GM19372 (cell line): ENCODE measurements around the gene UBE2G1.
"Not testable (repeated sequence)": the region's sequence is repeated elsewhere in the genome, so short reads cannot be mapped to it uniquely, and the experiment has no call there.

Experiments used
- ATAC-seq: cut with Tn5 transposase; IDR thresholded peaks from one replicate; pipeline ENCODE4 v1.9.1; 2021; ENCODE audit warnings: mild to moderate bottlenecking, low read depth, moderate library complexity; ENCODE audit not compliant: unreplicated experiment

UBE2G1 gene

DNA sequence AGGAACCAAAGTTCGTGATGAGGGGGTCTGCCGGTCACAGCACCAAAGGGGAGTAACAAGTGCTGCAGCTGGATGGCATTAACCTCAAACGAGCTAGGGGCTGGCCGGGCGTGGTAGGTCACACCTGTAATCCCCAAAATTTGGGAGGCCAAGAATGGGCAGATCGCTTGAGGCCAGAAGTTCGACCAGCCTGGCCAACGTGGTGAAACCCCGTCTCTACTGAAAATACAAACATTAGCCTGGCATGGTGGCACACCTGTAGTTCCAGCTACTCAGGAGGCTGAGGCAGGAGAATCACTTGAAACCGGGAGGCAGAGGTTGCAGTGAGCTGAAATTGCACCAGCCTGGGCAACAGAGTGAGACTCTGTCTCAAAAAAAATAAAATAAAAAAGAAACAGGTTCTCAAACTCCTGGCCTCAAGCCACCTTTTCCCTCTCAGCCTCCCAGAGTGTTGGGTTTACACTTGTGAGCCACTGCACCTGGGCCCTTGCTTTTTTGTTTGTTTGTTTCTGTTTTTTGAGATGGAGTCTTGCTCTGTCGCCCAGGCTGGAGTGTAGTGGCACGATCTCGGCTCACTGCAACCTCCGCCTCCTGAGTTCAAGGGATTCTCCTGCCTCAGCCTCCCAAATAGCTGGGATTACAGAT is 9.4 kb upstream of the UBE2G1 start:
- ATAC-seq, result not testable (repeated sequence)

DNA sequence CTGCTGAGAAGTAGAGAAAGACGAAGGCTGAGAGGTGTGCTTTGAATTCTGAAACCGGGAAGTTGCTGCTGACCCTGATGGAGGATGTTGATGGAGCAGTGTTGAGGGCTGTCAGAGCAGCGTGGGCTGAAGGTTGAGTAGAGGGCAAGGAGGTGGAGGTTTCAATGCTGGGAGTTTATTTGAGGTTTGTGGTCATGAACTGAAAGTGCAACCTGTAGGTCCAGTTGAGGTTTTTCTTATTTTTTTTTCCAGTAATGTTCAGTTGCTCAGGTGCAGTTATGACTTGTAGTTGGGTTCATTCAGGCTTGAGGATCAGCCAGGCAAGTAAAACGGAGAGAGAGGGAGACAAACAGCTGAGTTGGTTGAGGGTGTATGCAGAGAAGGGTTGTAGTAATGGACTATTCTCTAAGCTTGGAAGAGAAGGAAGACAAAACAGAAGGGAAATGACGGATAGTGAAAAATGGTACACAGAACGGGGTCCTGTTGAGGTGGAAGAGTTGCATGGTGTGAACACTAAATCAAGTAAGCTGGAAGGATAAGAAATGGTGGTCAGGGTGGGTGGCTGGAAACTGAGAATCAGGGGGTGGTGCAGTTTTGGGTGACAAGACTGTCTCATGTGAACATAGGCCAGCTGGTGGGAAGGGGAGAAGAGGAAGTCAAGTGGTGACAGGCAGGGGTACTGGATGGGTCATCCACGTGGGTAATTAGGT is 8.7 kb upstream of the UBE2G1 start:
- ATAC-seq, result peak; percentile 76

DNA sequence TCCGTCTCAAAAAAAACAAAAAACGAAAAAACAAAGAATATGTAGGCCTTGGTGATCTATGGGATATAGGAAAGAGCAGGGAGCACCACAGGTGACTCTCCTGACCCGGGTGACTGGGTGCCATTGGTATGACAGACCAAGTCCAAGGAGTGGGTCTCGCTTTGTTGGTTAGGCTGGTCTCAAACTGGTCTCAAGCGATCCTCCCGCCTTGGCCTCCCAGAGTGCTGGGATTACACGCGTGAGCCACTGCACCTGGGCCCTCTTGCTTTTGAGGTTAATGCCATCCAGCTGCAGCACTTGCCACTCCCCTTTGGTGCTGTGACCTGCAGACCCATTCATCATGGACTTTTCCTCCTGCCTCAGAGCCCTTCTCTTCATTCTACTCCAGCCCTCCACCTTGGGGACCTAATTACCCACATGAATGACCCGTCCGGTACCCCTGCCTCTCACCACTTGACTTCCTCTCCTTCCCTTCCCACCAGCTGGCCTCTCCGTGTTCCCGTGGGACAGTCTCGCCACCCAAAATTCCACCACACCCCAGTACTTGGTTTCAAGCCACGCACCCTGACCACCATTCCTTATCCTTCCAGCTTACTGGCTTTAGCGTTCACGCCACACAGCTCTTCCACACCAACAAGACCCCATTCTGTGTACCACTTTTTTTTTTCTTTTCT is 3.2 kb upstream of the UBE2G1 start:
- no peak for ATAC-seq

DNA sequence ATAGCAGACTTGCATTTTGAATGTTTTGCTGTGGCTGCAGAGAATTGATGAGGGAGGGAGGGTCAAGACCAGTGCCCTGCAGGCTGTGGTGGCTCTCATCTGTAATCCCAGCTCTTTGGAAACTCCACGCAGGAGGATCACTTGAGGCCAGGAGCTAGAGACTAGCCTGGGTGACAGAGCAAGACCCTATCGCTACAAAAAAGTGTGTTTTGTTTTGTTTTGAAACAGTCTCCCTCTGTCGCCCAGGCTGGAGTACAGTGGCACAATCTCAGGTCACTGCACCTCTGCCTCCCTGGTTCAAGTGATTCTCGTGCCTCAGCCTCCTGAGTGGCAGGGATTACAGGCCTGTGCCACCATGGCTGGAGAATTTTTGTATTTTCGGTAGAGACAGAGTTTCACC is 1.9 kb upstream of the UBE2G1 start:
- ATAC-seq, result no peak

DNA sequence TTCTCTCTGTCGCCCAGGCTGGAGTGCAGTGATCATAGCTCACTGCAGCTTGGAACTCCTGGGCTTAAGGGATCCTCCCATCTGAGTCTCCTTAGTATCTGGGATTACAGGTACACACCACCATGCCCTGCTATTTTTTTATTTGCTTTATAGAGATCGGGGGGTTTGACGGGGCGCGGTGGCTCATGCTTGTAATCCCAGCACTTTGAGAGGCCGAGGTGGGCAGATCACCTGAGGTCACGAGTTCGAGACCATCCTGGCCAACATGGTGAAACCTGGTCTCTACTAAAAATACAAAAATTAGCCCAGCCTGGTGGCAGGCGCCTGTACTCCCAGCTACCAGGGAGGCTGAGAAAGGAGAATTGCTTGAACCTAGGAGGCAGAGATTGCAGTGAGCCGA is 702 bp upstream of the UBE2G1 start:
- ATAC-seq, result not testable (repeated sequence)

DNA sequence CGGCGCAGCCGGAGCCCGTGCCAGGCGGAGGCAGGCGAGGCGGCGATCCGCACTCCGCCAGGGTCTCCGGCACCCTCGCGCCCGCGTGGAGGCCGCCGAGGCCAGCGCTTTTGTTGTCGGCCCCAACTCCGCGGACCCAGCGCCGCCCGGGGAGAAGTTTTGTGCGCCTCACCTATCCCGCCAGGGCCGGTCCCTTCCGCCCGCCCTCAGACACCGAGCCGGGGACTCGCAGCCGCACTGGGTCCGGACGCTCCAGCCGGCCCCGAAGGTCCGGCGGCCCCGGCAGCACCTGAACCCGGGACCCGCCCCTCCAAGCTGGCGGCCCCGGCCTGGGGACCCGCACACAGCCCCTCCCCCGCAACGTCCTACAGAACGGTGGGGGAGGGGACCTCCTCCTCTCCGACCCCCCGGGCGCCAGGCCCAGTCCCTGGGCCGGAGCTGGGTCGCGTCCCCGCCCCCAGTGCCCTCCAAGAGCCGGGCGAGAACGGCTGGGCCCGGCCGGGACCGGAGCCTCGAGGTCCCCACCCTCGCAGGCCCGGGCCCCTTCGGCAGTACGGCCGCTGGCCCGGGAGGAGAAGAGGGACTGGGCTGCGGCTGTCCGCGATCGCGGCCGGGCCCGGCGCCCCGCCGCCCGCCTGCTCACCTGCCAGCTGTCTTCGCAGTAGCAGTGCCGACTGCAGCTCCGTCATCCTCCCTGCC is 698 bp downstream of the UBE2G1 start:
- ATAC-seq, result peak; percentile 8

DNA sequence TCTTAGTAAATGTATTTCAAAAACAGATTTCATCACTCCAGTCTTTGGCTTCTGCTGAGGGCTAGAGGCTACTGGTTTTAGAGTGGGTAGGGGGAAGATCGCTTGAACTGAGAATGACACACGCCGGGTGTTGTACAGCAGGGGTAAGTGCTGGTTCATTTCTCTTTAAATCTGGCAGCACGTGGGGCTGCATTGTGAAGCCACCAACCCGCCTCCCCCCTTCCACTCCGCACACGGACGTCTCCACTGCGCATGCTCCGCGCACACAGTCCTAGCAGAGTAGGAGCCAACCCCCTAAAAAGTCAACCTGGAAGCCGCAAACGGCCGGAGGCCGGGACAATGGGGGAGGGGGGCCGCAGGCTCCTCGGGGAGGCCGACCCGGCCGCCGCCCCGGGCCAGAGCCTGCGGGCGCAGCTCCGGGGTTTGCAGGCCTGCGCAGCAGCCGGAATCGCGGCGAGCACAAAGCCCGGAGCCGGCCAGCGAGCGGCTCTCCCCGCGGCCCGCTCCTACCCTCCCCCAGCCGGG is 1.3 kb downstream of the UBE2G1 start:
- ATAC-seq, result peak; percentile 44

DNA sequence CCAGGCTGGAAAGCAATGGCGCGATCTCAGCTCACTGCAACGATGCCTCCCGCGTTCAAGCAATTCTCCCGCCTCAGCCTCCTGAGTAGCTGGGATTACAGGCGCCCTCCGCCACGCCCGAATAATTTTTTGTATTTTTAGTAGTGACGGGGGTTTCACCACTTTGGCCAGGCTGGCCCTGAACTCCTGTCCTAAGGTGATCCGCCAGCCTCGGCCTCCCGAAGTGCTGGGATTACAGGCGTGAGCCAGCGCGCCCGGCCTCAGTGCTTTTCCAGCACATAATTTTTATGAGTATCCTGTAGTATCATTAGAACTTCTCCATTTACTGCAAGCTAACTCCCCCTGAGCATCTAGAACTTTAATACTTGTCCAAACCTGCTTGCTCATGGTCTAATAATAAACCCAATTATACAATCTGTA is 1.8 kb downstream of the UBE2G1 start:
- ATAC-seq, result no peak

DNA sequence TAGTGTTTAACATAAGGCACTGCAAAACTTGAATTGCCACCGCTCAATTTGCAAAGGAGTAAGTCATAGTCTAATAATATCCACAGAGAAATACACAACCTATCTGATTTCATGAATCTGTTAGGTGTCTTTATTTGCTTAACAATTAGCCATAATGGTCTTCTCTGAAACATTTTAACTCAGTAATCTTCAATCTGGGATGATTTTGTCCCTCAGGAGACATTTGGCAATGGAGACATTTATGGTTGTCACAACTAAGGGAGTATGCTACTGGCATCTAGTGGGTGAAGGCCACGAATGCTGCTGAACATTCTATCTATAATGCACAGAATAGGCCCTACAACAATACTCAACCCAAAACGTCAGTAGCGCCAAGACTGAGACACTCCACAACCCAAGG is 4.3 kb downstream of the UBE2G1 start:
- no peak for ATAC-seq

DNA sequence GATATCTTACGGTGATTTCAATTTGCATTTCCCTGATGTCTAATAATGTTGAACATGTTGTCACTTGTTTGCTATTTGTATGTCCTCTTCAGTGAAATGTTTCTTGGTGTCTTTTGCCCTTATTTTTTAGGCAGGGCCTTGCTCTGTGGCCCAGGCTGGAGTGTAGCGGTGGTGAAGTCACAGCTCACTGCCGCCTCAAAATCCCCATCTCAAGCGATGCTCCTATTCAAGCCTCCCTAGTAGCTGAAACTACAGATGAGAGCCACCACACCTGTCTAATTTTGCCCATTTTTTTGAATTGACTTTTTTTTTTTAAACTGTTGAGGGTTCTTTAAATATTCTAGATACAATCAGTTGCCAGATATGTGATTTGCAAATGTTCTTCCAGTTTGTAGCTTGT is 8.3 kb downstream of the UBE2G1 start:
- no peak for ATAC-seq

DNA sequence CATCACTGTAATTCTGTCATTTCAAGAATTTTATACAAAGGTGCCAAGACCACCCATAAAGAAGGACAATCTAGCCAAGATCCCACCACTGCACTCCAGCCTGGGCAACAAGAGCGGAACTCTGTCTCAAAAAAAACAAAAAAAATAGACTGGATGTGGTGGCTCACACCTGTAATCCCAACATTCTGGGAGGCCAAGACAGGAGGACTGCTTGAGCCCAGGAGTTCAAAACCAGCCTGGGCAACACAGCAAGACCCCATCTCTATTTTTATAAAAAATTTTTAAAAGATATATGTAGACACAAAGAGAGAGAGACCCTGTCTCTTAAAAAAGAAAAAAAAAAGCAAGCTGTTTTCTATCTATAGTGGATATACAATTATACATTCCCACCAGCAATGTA is 8.8 kb downstream of the UBE2G1 start:
- no peak for ATAC-seq

DNA sequence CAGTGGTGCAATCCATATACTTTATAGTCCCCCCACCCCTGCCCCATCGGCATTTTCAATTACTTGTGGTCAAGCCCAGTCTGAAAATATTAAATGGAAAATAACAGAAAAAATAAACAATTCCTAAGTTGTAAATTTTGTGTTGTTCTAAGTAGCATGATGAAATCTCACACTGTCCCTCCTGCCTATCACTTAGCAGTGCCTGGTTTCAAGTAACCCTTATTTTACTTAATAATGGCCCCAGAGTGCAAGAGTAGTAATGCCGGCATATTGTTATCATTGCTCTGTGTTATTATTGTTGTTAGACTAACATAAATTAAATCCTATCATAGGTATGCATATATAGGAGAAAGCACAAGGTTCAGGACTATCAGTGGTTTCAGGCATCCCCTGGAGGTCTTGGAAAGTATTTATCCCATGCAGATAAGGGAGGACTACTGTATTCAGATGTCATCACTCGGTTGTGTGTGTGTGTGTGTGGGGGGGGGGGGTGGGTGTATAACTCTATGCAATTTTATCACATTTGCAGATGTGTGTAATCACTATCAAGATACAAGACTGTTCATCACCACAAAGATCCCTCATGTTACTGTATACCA is 9.3 kb downstream of the UBE2G1 start:
- no peak for ATAC-seq

DNA sequence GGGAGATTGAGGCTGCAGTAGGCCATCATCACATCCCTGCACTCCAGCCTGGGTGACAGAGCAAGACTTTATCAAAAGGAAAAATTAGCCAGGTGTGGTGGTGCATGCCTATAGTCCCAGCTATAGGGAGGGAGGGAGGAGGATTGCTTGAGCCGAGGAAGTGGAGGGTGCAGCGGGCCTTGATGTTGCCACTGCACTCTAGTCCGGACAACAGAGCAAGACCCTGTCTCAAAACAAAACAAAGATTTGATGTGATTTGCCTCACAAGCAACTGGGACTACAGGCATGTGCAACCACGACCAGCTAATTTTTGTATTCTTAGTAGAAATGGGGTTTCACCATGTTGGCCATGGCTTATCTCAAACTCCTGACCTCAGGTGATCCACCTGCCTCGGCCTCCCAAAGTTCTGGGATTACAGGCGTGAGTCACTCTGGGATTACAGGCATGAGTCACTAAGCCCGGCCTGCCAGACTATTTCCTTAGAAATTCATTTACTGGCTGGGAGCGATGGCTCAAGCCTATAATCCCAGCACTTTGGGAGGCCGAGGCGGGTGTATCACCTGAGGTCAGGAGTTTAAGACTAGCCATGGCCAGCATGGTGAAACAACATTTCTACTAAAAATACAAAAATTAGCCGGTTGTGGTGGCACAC is 11.5 kb downstream of the UBE2G1 start:
- ATAC-seq, result no peak

DNA sequence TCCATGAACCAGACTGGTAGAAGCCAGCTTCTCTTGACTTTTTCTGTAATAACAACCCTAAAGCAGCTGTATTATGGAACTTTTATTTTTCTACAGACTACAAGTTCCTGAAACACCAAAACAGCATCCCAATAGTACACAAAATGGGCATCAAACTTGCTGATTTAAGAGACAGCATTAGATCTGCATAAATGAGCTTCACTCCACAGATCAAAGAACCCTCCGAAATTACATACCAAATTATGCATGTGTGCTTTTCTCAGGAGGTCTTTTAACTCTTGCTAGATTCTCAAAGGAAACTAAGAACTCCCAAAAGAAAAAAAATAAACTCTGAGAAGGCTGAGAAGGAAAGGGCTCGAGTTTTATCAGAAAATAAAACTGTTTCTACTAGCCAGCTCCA is 12.3 kb downstream of the UBE2G1 start:
- no peak for ATAC-seq

DNA sequence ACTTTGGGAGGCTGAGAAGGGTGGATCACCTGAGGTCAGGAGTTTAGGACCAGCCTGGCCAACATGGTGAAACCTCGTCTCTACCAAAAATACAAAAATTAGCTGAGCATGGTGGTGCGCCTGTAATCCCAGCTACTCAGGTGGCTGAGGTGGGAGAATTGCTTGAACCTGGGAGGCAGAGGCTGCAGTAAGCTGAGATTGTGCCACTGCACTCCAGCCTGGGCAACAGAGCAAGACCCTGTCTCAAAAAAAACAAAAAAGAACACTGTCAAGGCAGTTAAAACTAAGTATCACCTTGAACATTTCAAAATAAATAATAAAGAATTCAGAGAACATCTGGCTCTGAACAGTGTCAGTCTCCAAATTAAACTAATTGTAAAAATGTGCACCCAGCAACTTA is 16.3 kb downstream of the UBE2G1 start:
- ATAC-seq, result not testable (repeated sequence)

DNA sequence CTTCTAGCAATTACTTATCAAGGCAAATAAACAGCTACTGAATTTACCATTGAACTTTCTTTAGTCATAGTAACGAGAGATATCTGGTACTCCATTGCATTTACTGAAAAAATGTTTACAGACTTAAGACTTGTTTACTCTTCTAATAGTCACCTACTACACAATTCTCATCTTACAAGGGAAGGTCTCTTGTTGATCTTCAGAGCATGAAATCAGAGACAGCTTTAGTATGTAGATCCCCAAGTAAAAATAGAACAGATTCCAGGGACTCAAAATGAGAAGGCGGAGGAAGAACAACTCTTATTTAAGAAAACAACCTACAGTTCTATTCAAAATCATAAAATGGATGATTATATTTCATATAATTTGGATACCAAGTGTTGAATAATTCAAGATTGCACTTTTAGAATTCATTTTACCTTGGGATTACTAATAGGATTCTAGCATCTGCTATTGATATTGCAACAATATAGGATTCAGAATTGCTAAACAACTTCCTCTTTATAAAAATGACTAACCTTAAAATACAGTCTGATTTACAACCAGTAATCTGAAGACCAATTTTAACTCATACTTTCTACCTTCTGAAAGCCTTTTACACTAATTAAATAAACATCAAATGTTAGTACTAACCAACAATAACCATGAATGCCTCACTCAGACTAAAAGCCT is 20.8 kb downstream of the UBE2G1 start:
- no peak for ATAC-seq

DNA sequence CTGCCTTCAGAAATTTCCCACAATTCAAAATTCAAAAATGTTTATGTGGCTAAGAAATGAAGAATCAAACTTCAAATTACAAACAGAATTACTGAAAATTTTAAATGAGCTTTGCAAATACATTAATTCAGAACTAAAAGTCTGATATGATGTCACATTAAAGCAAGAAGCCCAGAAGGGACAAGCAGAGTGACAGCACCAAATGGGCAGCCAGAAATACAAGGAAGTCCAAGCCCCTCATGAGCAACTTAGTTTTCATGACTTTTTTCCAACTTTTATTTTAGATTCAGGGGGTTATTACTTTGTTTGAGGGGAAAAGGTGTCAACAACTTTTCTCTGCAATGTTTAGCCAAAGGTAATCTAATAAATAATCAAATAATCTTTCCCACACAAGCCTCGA is 21.5 kb downstream of the UBE2G1 start:
- ATAC-seq, result no peak

DNA sequence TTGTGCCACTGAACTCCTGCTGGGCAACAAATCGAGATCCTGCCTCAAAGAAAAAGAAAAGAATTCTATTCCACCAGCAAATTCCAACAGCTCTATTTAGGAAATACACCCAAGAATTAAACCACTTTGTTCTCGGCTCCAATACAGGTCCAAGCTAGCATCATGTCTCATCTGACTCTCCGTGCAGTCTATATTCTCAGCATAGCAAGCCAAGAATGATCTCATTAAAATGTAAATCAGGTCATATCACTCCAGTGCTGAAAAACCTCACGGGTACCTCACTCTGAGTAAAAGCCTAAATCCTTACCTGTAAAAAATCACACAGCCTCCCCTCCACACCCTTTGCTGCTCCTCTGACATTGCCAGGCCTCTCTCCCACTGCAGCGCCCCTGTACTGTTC is 23.9 kb downstream of the UBE2G1 start:
- ATAC-seq, result no peak

DNA sequence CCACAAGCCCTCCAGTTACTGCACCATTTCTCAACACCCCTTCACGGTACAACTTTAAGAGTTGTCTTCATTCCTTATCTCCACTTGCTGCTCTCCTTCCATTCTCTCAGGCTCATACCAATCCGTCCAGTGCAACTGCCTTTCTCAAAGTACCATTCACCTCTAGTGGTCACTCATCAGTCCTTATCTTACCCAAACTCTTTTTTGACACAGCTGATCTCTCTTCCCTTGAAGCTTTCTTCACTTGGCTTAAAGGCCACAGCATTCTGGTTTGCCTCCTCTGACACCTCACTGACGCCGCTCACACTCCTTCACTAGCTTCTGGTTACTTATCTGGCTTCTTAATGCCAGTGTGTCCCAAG is 24.9 kb downstream of the UBE2G1 start:
- no peak for ATAC-seq
